IPS-20b (cell line): ENCODE data around the gene CRNN.

Experiments
- H3K27ac ChIP-seq: one replicate; pipeline ENCODE4 v1.5.1; 2013; ENCODE audit warnings: low read length
- H3K27me3 ChIP-seq: 2 replicates; pipeline ENCODE4 v1.6.1; 2013; ENCODE audit warnings: mild to moderate bottlenecking, low read length, inconsistent platforms; ENCODE audit not compliant: insufficient read depth
- H3K36me3 ChIP-seq: 2 replicates; pipeline ENCODE4 v1.6.1; 2013; ENCODE audit warnings: low read depth, mild to moderate bottlenecking, inconsistent platforms, low read length, moderate library complexity; ENCODE audit not compliant: insufficient read depth
- H3K4me1 ChIP-seq: 2 replicates; pipeline ENCODE4 v1.6.1; 2013; ENCODE audit warnings: mild to moderate bottlenecking, control low read depth, inconsistent platforms, low read length, moderate library complexity; ENCODE audit not compliant: insufficient read depth
- H3K4me3 ChIP-seq: 2 replicates; pipeline ENCODE4 v1.5.1; 2013; ENCODE audit warnings: mild to moderate bottlenecking, low read length, inconsistent platforms
- H3K9ac ChIP-seq: 2 replicates; pipeline ENCODE4 v1.6.1; 2013; ENCODE audit warnings: low read depth, mild to moderate bottlenecking, inconsistent platforms, low read length, moderate library complexity
- H3K9me3 ChIP-seq: 2 replicates; pipeline ENCODE4 v1.6.1; 2013; ENCODE audit warnings: mild to moderate bottlenecking, low read depth, low read length, inconsistent platforms; ENCODE audit not compliant: insufficient read depth

CRNN gene

GRCh38 chr1:152412756-152413155 is 1.3 kb downstream of the CRNN start:
- Histone ChIP-seq H3K4me3 (no peak overlapping the region), H3K9ac (no peak overlapping the region), H3K27ac (no peak overlapping the region), H3K9me3 (peaks cover 93% of the 10 kb centered on the region), H3K27me3 (no peaks in the 10 kb centered on the region), H3K36me3 (no peaks in the 10 kb centered on the region), H3K4me1 (no peaks in the 10 kb centered on the region)

- no peaks in the 10 kb centered on the region for H3K27me3 ChIP-seq
These were observed 2.9 kb downstream of the CRNN start for GRCh38 chr1:152411134-152411533.

GRCh38 chr1:152410599-152410998 is 3.5 kb downstream of the CRNN start:
- Histone ChIP-seq H3K36me3 (no peaks in the 10 kb centered on the region), H3K4me1 (no peaks in the 10 kb centered on the region), H3K9me3 (peaks cover 89% of the 10 kb centered on the region), H3K27ac (no peak overlapping the region), H3K4me3 (no peak overlapping the region), H3K27me3 (no peaks in the 10 kb centered on the region), H3K9ac (no peak overlapping the region)

More at GRCh38 chr1:152411134-152411533, 2.9 kb downstream of the CRNN start:
- no peaks in the 10 kb centered on the region for H3K4me1 ChIP-seq
- no peak overlapping the region for H3K4me3 ChIP-seq
- no peak overlapping the region for H3K27ac ChIP-seq
- no peaks in the 10 kb centered on the region for H3K36me3 ChIP-seq
- no peak overlapping the region for H3K9ac ChIP-seq
- peaks cover 95% of the 10 kb centered on the region for H3K9me3 ChIP-seq

- Histone ChIP-seq H3K27ac (no peak overlapping the region), H3K4me1 (no peaks in the 10 kb centered on the region), H3K9me3 (peaks cover 88% of the 10 kb centered on the region), H3K27me3 (no peaks in the 10 kb centered on the region), H3K36me3 (no peaks in the 10 kb centered on the region), H3K9ac (no peak overlapping the region), H3K4me3 (no peak overlapping the region)
These were observed 4.0 kb downstream of the CRNN start for GRCh38 chr1:152410028-152410427.

- Histone ChIP-seq H3K9ac (no peak overlapping the region), H3K27ac (no peak overlapping the region), H3K9me3 (peaks cover 89% of the 10 kb centered on the region), H3K27me3 (no peaks in the 10 kb centered on the region), H3K36me3 (no peaks in the 10 kb centered on the region), H3K4me3 (no peak overlapping the region), H3K4me1 (no peaks in the 10 kb centered on the region)
These were observed 5.4 kb downstream of the CRNN start for GRCh38 chr1:152408664-152409063.

- Histone ChIP-seq H3K4me3 (no peak overlapping the region), H3K9me3 (peaks cover 44% of the 10 kb centered on the region), H3K36me3 (no peaks in the 10 kb centered on the region), H3K27ac (no peak overlapping the region), H3K27me3 (no peaks in the 10 kb centered on the region), H3K9ac (no peak overlapping the region), H3K4me1 (no peaks in the 10 kb centered on the region)
These were observed 15.0 kb downstream of the CRNN start for GRCh38 chr1:152398812-152399698.

GRCh38 chr1:152397474-152397873 is 16.6 kb downstream of the CRNN start:
- Histone ChIP-seq H3K27me3 (no peaks in the 10 kb centered on the region), H3K9me3 (peaks cover 55% of the 10 kb centered on the region), H3K27ac (no peak overlapping the region)

GRCh38 chr1:152394151-152394550 is 19.9 kb downstream of the CRNN start:
- Histone ChIP-seq H3K27me3 (no peaks in the 10 kb centered on the region), H3K36me3 (no peaks in the 10 kb centered on the region), H3K27ac (no peak overlapping the region), H3K9me3 (peaks cover 74% of the 10 kb centered on the region), H3K9ac (no peak overlapping the region), H3K4me3 (no peak overlapping the region), H3K4me1 (no peaks in the 10 kb centered on the region)

More at GRCh38 chr1:152397474-152397873, 16.6 kb downstream of the CRNN start:
- Histone ChIP-seq H3K9ac (no peak overlapping the region), H3K4me1 (no peaks in the 10 kb centered on the region), H3K36me3 (no peaks in the 10 kb centered on the region), H3K4me3 (no peak overlapping the region)

GRCh38 chr1:152392909-152393308 is 21.2 kb downstream of the CRNN start:
- H3K27me3 ChIP-seq: no peaks in the 10 kb centered on the region
- H3K36me3 ChIP-seq: no peaks in the 10 kb centered on the region
- no peak overlapping the region for H3K27ac ChIP-seq
- H3K9me3 ChIP-seq: peaks cover 80% of the 10 kb centered on the region
- H3K4me3 ChIP-seq: no peak overlapping the region
- H3K4me1 ChIP-seq: no peaks in the 10 kb centered on the region
- no peak overlapping the region for H3K9ac ChIP-seq

- Histone ChIP-seq H3K36me3 (no peaks in the 10 kb centered on the region), H3K27ac (no peak overlapping the region), H3K4me1 (no peaks in the 10 kb centered on the region), H3K27me3 (no peaks in the 10 kb centered on the region), H3K4me3 (no peak overlapping the region), H3K9me3 (peaks cover 87% of the 10 kb centered on the region), H3K9ac (no peak overlapping the region)
These were observed 25.2 kb downstream of the CRNN start for GRCh38 chr1:152388889-152389288.

- Histone ChIP-seq H3K36me3 (no peaks in the 10 kb centered on the region), H3K4me1 (no peaks in the 10 kb centered on the region), H3K4me3 (no peak overlapping the region), H3K27ac (no peak overlapping the region), H3K9me3 (peaks cover 80% of the 10 kb centered on the region), H3K27me3 (no peaks in the 10 kb centered on the region), H3K9ac (no peak overlapping the region)
These were observed 27.1 kb downstream of the CRNN start for GRCh38 chr1:152386940-152387339.

GRCh38 chr1:152380932-152381331 is 33.1 kb downstream of the CRNN start:
- H3K27ac ChIP-seq: no peak overlapping the region
- H3K4me3 ChIP-seq: no peak overlapping the region
- no peaks in the 10 kb centered on the region for H3K36me3 ChIP-seq
- H3K9me3 ChIP-seq: peaks cover 83% of the 10 kb centered on the region
- no peaks in the 10 kb centered on the region for H3K4me1 ChIP-seq
- no peak overlapping the region for H3K9ac ChIP-seq
- no peaks in the 10 kb centered on the region for H3K27me3 ChIP-seq
